A549 (cell line): Measurements from ENCODE around the gene PDGFC. TPM values are rescaled to one million over a fixed set of nuclear protein-coding genes. Genes with fewer than 3 reads are reported as not detected.
A peak's percentile ranks its signal among the peaks of the same experiment; 100 is the strongest.

Experiments
- ATAC-seq, 2 experiments: fragments of 200-7000 bp in 1 of 2; fragments of >200 bp in 1 of 2; cut with Nextera tagmentation in 1 of 2; cut with Tn5 transposase in 1 of 2; 3 replicates each; pipeline versions ENCODE4 v1.8.0 to v1.9.1; 2018 to 2020; ENCODE audit warnings: mild to moderate bottlenecking in 1 of 2, moderate library complexity in 1 of 2
- CTCF ChIA-PET: fragments of 300-600 bp; sonication (Branson Sonifier 250); formaldehyde crosslinking; extraction: SDS; loops from one replicate; lab custom pipeline; 2021; ENCODE audit warnings: antibody characterized with exemption, inconsistent platforms; lab: Yijun Ruan, JAX
- POLR2A ChIA-PET: fragments of 350-600 bp; formaldehyde crosslinking; extraction: SDS; loops from one replicate; lab custom pipeline; 2021; ENCODE audit warnings: antibody characterized with exemption, inconsistent platforms; lab: Yijun Ruan, JAX
- DNase-seq, 2 experiments: peaks; one replicate each; pipeline versions ENCODE4 v3.0.0 to v3.0.0-alpha.2; 2011 to 2016; ENCODE audit warnings: low read depth in 1 of 2, low spot score in 1 of 2
- FAIRE-seq: peaks from 2 replicates; lab custom pipeline; 2011; peaks lifted over from hg19 to GRCh38; lab: Jason Lieb, UNC
- H3K27ac ChIP-seq, 2 experiments: fragments of >200 bp; sonication (Bioruptor Twin); formaldehyde crosslinking; 3 replicates each; pipeline ENCODE4 v1.5.1; 2016 to 2017
- H3K4me1 ChIP-seq: fragments of >200 bp; sonication (Bioruptor Twin); formaldehyde crosslinking; 3 replicates; pipeline ENCODE4 v1.6.1; 2016
- H3K4me2 ChIP-seq: fragments of >200 bp; sonication (Bioruptor Twin); formaldehyde crosslinking; 3 replicates; pipeline ENCODE4 v1.6.1; 2016
- H3K4me3 ChIP-seq: fragments of >200 bp; sonication (Bioruptor Twin); formaldehyde crosslinking; 3 replicates; pipeline ENCODE4 v1.5.1; 2016
- H3K9me3 ChIP-seq: fragments of >200 bp; sonication (Bioruptor Twin); formaldehyde crosslinking; 3 replicates; pipeline ENCODE4 v1.6.1; 2016
- ATOH8 ChIP-seq: fragments of 250-450 bp; sonication (Bioruptor Pico); IDR thresholded peaks from 2 replicates; pipeline ENCODE4 v1.5.0; 2020; ENCODE audit warnings: low read depth, mild to moderate bottlenecking, moderate library complexity
- CBX2 ChIP-seq: fragments of 200-600 bp; sonication (generic); IDR thresholded peaks from 2 replicates; pipeline ENCODE4 v1.6.1; 2016; ENCODE audit warnings: low read depth, mild to moderate bottlenecking, borderline replicate concordance
- EP300 ChIP-seq, 2 experiments: fragments of >200 bp; sonication (Bioruptor Twin); formaldehyde crosslinking; IDR thresholded peaks; 2 replicates in 1 of 2; 3 replicates in 1 of 2; pipeline ENCODE4 v1.6.1; 2016 to 2017
- ESRRA ChIP-seq: fragments of 150-350 bp; IDR thresholded peaks from 2 replicates; pipeline ENCODE4 v1.6.1; 2014; ENCODE audit warnings: mild to moderate bottlenecking, low read length, borderline replicate concordance
- GATA3 ChIP-seq: IDR thresholded peaks from 2 replicates; pipeline ENCODE4 v1.6.1; 2012; ENCODE audit warnings: borderline replicate concordance
- HEYL ChIP-seq: fragments of 250-450 bp; sonication (Bioruptor Pico); IDR thresholded peaks from 2 replicates; pipeline ENCODE4 v1.8.0; 2021; ENCODE audit warnings: mild to moderate bottlenecking, moderate library complexity
- HOXB13 ChIP-seq: fragments of 250-450 bp; sonication (Bioruptor Pico); IDR thresholded peaks from 2 replicates; pipeline ENCODE4 v1.5.0; 2020; ENCODE audit warnings: low read depth, mild to moderate bottlenecking, moderate library complexity
- KDM1A ChIP-seq: fragments of 200-600 bp; sonication (generic); IDR thresholded peaks from 2 replicates; pipeline ENCODE4 v1.6.1; 2016; ENCODE audit warnings: low read depth, mild to moderate bottlenecking
- KDM5A ChIP-seq: fragments of 200-600 bp; sonication (generic); IDR thresholded peaks from 2 replicates; pipeline ENCODE4 v1.6.1; 2016; ENCODE audit warnings: antibody characterized with exemption, mild to moderate bottlenecking
- MAFK ChIP-seq: fragments of 450-650 bp; IDR thresholded peaks from 2 replicates; pipeline ENCODE4 v1.6.1; 2014; ENCODE audit not compliant: partially characterized antibody
- NFE2L2 ChIP-seq: fragments of 150-350 bp; conservative IDR thresholded peaks from 2 replicates; pipeline ENCODE4 v1.6.1; 2014; ENCODE audit warnings: low read length
- NR3C1 ChIP-seq: fragments of >200 bp; sonication (Bioruptor Twin); formaldehyde crosslinking; IDR thresholded peaks from 3 replicates; pipeline ENCODE4 v1.6.1; 2017
- PBX3 ChIP-seq: IDR thresholded peaks from 2 replicates; pipeline ENCODE4 v1.6.1; 2012
- POLR2A ChIP-seq: IDR thresholded peaks from 2 replicates; pipeline ENCODE4 v1.6.1; 2012; ENCODE audit warnings: mild to moderate bottlenecking, low read length
- SREBF2 ChIP-seq: fragments of 450-650 bp; IDR thresholded peaks from 2 replicates; pipeline ENCODE4 v1.6.1; 2014; ENCODE audit warnings: mild to moderate bottlenecking, moderate library complexity
- ZC3H11A ChIP-seq: fragments of 450-650 bp; IDR thresholded peaks from 2 replicates; pipeline ENCODE4 v1.6.1; 2014; ENCODE audit warnings: antibody characterized with exemption, mild to moderate bottlenecking
- ZFP36 ChIP-seq: fragments of 450-650 bp; IDR thresholded peaks from 2 replicates; pipeline ENCODE4 v1.6.1; 2014; ENCODE audit warnings: borderline replicate concordance; ENCODE audit not compliant: partially characterized antibody
- WGBS: methylation state at CpG from one replicate; pipeline ENCODE4 v1.1.6; 2017; ENCODE audit errors: missing lambda C conversion rate; 5-methylcytosine and 5-hydroxymethylcytosine counted together
- polyA plus RNA-seq, 4 experiments: library from polyadenylated mRNA; depleted of rRNA in 3 of 4; stranded (reverse); fragments of >200 nt; fragmentation: RNase III in 1 of 4; extraction: RNeasy Plus Mini Kit Qiagen cat#74134 plus additional on column Dnase treatment in 1 of 4; gene quantifications; 2 replicates in 3 of 4; 3 replicates in 1 of 4; pipeline ENCODE4 v1.2.3, GENCODE V29; 2011 to 2017
- TF ChIP-seq, protein P1 (sequence below): fragments of >200 bp; sonication (Bioruptor Twin); formaldehyde crosslinking; IDR thresholded peaks from 3 replicates; pipeline ENCODE4 v1.5.1; 2016
- TF ChIP-seq, protein P2 (sequence below): fragments of 200-600 bp; sonication (generic); IDR thresholded peaks from 2 replicates; pipeline ENCODE4 v1.6.1; 2016; ENCODE audit warnings: antibody characterized with exemption, mild to moderate bottlenecking, moderate library complexity

Gene PDGFC
- polyA plus RNA-seq, 2 of the 4 experiments (the other 2 are of a cell fraction) = 3.5 to 4.1 TPM

DNA sequence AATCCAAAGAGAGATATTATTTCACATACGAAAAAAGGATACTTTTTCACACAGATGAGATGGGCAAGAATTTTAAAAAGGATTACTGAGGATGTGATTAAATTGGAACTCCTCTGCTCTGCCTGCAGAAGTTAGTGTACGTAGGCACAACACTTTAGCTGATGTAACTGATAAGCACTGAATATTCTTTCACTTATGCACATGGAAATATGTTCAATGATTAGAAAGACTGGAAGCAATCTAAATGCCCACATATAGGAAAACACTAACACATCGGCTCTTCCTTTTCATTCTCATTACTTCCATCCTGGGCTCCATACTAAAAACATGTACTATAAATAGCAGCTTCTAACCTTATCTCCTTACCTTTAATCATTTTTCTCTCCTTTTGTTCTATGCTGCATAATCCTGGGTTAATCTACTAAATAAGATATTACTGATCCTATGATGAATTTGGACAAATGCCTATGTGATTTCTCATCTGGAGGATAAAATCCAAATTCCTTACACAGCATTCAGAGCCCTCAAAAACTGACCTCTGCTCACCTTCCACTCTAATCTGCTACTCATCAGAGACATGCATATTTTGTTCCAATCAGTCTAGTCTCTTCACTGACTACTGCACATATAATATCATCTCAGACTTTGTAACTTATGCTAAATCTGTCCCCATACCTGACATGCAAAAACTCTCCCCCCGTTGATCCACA, 197.8 kb downstream of the PDGFC start:
- ATAC-seq = peak; percentile 23 to 62; a peak in 5 of 6 replicates
- H3K4me3 ChIP-seq = peak overlapping the region; percentile 19; the same call in 1 of the 3 replicates
- H3K4me2 ChIP-seq = peak overlapping the region; percentile 67
- no peak for FAIRE-seq
- 36% methylated on average over 4 of the region's 4 CpGs for WGBS
- DNase-seq = peak in 1 of 2 experiments; percentile 2
- CTCF ChIA-PET = no interaction called here
- TF ChIP-seq, protein P1, sequence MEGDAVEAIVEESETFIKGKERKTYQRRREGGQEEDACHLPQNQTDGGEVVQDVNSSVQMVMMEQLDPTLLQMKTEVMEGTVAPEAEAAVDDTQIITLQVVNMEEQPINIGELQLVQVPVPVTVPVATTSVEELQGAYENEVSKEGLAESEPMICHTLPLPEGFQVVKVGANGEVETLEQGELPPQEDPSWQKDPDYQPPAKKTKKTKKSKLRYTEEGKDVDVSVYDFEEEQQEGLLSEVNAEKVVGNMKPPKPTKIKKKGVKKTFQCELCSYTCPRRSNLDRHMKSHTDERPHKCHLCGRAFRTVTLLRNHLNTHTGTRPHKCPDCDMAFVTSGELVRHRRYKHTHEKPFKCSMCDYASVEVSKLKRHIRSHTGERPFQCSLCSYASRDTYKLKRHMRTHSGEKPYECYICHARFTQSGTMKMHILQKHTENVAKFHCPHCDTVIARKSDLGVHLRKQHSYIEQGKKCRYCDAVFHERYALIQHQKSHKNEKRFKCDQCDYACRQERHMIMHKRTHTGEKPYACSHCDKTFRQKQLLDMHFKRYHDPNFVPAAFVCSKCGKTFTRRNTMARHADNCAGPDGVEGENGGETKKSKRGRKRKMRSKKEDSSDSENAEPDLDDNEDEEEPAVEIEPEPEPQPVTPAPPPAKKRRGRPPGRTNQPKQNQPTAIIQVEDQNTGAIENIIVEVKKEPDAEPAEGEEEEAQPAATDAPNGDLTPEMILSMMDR = no peak
- TF ChIP-seq KDM1A (no peak), ZFP36 (no peak), SREBF2 (no peak), ATOH8 (CRISPR knock-in tag) (no peak), GATA3 (no peak), POLR2A (no peak), HOXB13 (no peak), HEYL (no peak), MAFK (no peak), ZC3H11A (no peak), NFE2L2 (no peak), EP300 (IDR thresholded peaks at IDR 0.05) (no peak)
- H3K9me3 ChIP-seq = no peaks in the 10 kb centered on the region
- POLR2A ChIA-PET = no interaction called here
- peaks cover 59% of the 10 kb centered on the region for H3K4me1 ChIP-seq
- H3K27ac ChIP-seq = peak overlapping the region; percentile 63 to 84

- Histone ChIP-seq H3K27ac (peak overlapping the region; percentile 69 to 82), H3K4me1 (peaks cover 49% of the 10 kb centered on the region), H3K9me3 (no peaks in the 10 kb centered on the region), H3K4me2 (peak overlapping the region; percentile 81), H3K4me3 (no peak overlapping the region)
- CTCF ChIA-PET = interaction anchor here (0.6 to 2.0 kb wide), 2 partner anchors 128 to 197 kb away, joined by 4 to 10 read pairs; no protein-coding TSS in a partner anchor
- DNase-seq (peak in 1 of 2 experiments; percentile 48), ATAC-seq (peak; percentile 40 to 67; a peak in 4 of 6 replicates), FAIRE-seq (no peak)
- POLR2A ChIA-PET = interaction anchor here (1.0 kb wide), 1 partner anchor 199 kb away, joined by 3 read pairs; no protein-coding TSS in a partner anchor
- no peak for TF ChIP-seq CBX2
- TF ChIP-seq, protein P1 = no peak
- no peak for TF ChIP-seq KDM5A
- TF ChIP-seq ESRRA = no peak
- TF ChIP-seq PBX3 = no peak
- TF ChIP-seq, protein P2, sequence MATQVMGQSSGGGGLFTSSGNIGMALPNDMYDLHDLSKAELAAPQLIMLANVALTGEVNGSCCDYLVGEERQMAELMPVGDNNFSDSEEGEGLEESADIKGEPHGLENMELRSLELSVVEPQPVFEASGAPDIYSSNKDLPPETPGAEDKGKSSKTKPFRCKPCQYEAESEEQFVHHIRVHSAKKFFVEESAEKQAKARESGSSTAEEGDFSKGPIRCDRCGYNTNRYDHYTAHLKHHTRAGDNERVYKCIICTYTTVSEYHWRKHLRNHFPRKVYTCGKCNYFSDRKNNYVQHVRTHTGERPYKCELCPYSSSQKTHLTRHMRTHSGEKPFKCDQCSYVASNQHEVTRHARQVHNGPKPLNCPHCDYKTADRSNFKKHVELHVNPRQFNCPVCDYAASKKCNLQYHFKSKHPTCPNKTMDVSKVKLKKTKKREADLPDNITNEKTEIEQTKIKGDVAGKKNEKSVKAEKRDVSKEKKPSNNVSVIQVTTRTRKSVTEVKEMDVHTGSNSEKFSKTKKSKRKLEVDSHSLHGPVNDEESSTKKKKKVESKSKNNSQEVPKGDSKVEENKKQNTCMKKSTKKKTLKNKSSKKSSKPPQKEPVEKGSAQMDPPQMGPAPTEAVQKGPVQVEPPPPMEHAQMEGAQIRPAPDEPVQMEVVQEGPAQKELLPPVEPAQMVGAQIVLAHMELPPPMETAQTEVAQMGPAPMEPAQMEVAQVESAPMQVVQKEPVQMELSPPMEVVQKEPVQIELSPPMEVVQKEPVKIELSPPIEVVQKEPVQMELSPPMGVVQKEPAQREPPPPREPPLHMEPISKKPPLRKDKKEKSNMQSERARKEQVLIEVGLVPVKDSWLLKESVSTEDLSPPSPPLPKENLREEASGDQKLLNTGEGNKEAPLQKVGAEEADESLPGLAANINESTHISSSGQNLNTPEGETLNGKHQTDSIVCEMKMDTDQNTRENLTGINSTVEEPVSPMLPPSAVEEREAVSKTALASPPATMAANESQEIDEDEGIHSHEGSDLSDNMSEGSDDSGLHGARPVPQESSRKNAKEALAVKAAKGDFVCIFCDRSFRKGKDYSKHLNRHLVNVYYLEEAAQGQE = peak; percentile 74; the same call in 1 of the 2 replicates
- no peak for TF ChIP-seq NR3C1
- 9% methylated on average over 6 of the region's 6 CpGs for WGBS
Measured at GRCh38 chr4:156771171-156771837, 200.3 kb downstream of the PDGFC start.
